ENCODE results near the gene RIMBP2. TPM values are rescaled to one million over a fixed set of nuclear protein-coding genes. Genes with fewer than 3 reads are reported as not detected.

Gene RIMBP2
- polyA plus RNA-seq, 1 donor (not counting 4 experiments of a cell fraction or from before 2014, with no cell fraction given): 0.16 TPM

DNA sequence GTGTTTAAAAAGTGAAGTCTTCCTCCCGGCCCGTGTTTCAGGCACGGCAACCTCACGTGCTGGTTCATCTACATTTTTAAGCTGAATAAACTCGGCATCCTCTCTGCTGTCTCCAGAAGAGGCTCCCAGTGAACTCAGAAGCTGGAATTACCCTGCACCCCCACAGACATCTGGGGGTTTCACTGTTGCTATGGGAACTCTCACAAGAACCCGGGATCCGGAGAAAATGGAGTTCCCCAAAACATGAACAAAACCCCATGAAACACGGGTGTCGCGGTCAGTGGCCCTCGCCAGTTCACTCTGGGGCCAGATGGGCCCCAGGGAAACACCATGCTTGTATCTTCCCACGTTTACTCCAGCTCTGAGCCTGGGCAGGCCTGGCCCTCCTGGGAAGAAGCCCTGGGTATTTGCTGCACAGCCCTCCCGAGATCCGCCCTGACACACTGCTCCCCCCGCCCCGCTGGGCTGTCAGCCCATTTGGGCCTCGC is 234.7 kb downstream of the RIMBP2 start:
- Histone ChIP-seq H3K9me3 (ENCODE audit: control insufficient read depth, low read depth, low read length) (peaks cover 8% of the 10 kb centered on the region), H3K4me1 (ENCODE audit: control insufficient read depth, extremely low read depth, insufficient read depth, low read length) (no peaks in the 10 kb centered on the region), H3K27ac (ENCODE audit: control insufficient read depth, insufficient read depth, low read length) (no peak overlapping the region), H4K20me1 (ENCODE audit: control insufficient read depth, extremely low read depth, insufficient read depth, low read length) (no peaks in the 10 kb centered on the region), H3K9me1 (ENCODE audit: control insufficient read depth, extremely low read depth, insufficient read depth, low read length) (no peaks in the 10 kb centered on the region), H3K9ac (ENCODE audit: control insufficient read depth, extremely low read depth, insufficient read depth, low read length) (no peak overlapping the region), H2AFZ (ENCODE audit: control insufficient read depth, low read length) (no peak overlapping the region), H3K79me2 (ENCODE audit: control insufficient read depth, insufficient read depth, low read length) (no peaks in the 10 kb centered on the region), H3K4me2 (ENCODE audit: control insufficient read depth, extremely low read depth, insufficient read depth, low read depth, low read length) (no peak overlapping the region), H3K27me3 (ENCODE audit: control insufficient read depth, extremely low read depth, insufficient read depth, low read length) (no peaks in the 10 kb centered on the region), H3K36me3 (ENCODE audit: control insufficient read depth in 2 of 2, extremely low read depth in 1 of 2, insufficient read depth in 2 of 2, low read length in 2 of 2) (no peaks in the 10 kb centered on the region), H3K4me3 (ENCODE audit: control insufficient read depth in 2 of 3, extremely low read depth in 1 of 3, insufficient read depth in 2 of 3, low read depth in 1 of 3, low read length in 3 of 3) (no peak overlapping the region)
- TF ChIP-seq, protein P1, sequence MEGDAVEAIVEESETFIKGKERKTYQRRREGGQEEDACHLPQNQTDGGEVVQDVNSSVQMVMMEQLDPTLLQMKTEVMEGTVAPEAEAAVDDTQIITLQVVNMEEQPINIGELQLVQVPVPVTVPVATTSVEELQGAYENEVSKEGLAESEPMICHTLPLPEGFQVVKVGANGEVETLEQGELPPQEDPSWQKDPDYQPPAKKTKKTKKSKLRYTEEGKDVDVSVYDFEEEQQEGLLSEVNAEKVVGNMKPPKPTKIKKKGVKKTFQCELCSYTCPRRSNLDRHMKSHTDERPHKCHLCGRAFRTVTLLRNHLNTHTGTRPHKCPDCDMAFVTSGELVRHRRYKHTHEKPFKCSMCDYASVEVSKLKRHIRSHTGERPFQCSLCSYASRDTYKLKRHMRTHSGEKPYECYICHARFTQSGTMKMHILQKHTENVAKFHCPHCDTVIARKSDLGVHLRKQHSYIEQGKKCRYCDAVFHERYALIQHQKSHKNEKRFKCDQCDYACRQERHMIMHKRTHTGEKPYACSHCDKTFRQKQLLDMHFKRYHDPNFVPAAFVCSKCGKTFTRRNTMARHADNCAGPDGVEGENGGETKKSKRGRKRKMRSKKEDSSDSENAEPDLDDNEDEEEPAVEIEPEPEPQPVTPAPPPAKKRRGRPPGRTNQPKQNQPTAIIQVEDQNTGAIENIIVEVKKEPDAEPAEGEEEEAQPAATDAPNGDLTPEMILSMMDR (optimal IDR thresholded peaks at IDR 0.05 in 1 of 3, IDR thresholded peaks at IDR 0.05 in 1 of 3, conservative IDR thresholded peaks at IDR 0.05 in 1 of 3; ENCODE audit: extremely low read depth in 1 of 3, insufficient read depth in 2 of 3, low read length in 3 of 3): no peak
- no peak for TF ChIP-seq EZH2 (IDR thresholded peaks at IDR 0.05; ENCODE audit: low read length)
- no peak for DNase-seq (ENCODE audit: low read depth, low spot score)
- dilution Hi-C loops (cut with MboI; ENCODE audit: extremely low pct_ligation_motif_present, low sequenced_read_pairs): no loop called here
- no peak for FAIRE-seq

DNA sequence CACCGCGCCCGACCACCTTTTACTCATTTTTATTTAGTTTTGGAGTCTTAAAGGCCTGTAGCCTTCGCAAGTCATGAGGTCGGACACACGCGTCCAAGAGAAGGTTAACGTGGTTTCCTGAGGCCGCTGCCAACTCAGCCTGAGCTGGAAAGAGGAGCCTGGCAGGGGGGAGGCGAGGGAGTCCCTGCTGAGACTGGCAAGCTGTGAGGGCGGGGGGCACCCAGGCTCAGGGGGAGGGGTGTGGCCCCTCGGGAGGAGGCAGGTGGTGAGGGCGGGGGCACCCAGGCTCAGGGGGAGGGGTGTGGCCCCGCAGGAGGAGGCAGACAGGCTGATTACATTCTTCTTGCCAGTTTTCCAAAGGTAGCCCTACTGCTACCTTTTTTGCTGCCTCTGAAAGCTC is 235.2 kb downstream of the RIMBP2 start:
- Histone ChIP-seq H3K4me1 (ENCODE audit: control insufficient read depth, extremely low read depth, insufficient read depth, low read length) (no peaks in the 10 kb centered on the region), H3K27ac (ENCODE audit: control insufficient read depth, insufficient read depth, low read length) (no peak overlapping the region), H2AFZ (ENCODE audit: control insufficient read depth, low read length) (no peak overlapping the region), H3K36me3 (ENCODE audit: control insufficient read depth in 2 of 2, extremely low read depth in 1 of 2, insufficient read depth in 2 of 2, low read length in 2 of 2) (no peaks in the 10 kb centered on the region), H3K4me3 (ENCODE audit: control insufficient read depth in 2 of 3, extremely low read depth in 1 of 3, insufficient read depth in 2 of 3, low read depth in 1 of 3, low read length in 3 of 3) (no peak overlapping the region), H3K9me3 (ENCODE audit: control insufficient read depth, low read depth, low read length) (peaks cover 5% of the 10 kb centered on the region), H3K9me1 (ENCODE audit: control insufficient read depth, extremely low read depth, insufficient read depth, low read length) (no peaks in the 10 kb centered on the region), H4K20me1 (ENCODE audit: control insufficient read depth, extremely low read depth, insufficient read depth, low read length) (no peaks in the 10 kb centered on the region), H3K79me2 (ENCODE audit: control insufficient read depth, insufficient read depth, low read length) (no peaks in the 10 kb centered on the region), H3K27me3 (ENCODE audit: control insufficient read depth, extremely low read depth, insufficient read depth, low read length) (no peaks in the 10 kb centered on the region), H3K9ac (ENCODE audit: control insufficient read depth, extremely low read depth, insufficient read depth, low read length) (no peak overlapping the region), H3K4me2 (ENCODE audit: control insufficient read depth, extremely low read depth, insufficient read depth, low read depth, low read length) (no peak overlapping the region)
- TF ChIP-seq, protein P1 (optimal IDR thresholded peaks at IDR 0.05 in 1 of 3, IDR thresholded peaks at IDR 0.05 in 1 of 3, conservative IDR thresholded peaks at IDR 0.05 in 1 of 3; ENCODE audit: extremely low read depth in 1 of 3, insufficient read depth in 2 of 3, low read length in 3 of 3): no peak
- TF ChIP-seq EZH2 (IDR thresholded peaks at IDR 0.05; ENCODE audit: low read length): no peak
- dilution Hi-C loops (cut with MboI; ENCODE audit: extremely low pct_ligation_motif_present, low sequenced_read_pairs): no loop called here
- DNase-seq (ENCODE audit: low read depth, low spot score): no peak
- FAIRE-seq: no peak
